Chondrocyte (in vitro differentiated cells): Measurements from ENCODE around the gene VPREB3. TPM values are rescaled to one million over a fixed set of nuclear protein-coding genes. Genes with fewer than 3 reads are reported as not detected.
A peak's percentile ranks its signal among the peaks of the same experiment; 100 is the strongest.

Experiments
- DNase-seq: peaks from one replicate; pipeline ENCODE4 v3.0.0; 2021; ENCODE audit warnings: mixed read lengths, low spot score
- H3K27ac Mint-ChIP-seq: one replicate; pipeline ENCODE4 v1.8.0; 2021; ENCODE audit warnings: mild to moderate bottlenecking, moderate library complexity, mixed read lengths; ENCODE audit not compliant: unreplicated experiment
- H3K27me3 Mint-ChIP-seq: 2 replicates; pipeline ENCODE4 v1.8.0; 2021; ENCODE audit warnings: low read depth, mixed read lengths
- H3K36me3 Mint-ChIP-seq: 2 replicates; pipeline ENCODE4 v1.8.0; 2021; ENCODE audit warnings: low read depth, mixed read lengths
- H3K4me1 Mint-ChIP-seq: 2 replicates; pipeline ENCODE4 v1.8.0; 2021; ENCODE audit warnings: low read depth, mild to moderate bottlenecking, mixed read lengths
- H3K4me3 Mint-ChIP-seq: one replicate; pipeline ENCODE4 v1.8.0; 2021; ENCODE audit warnings: mild to moderate bottlenecking, moderate library complexity, mixed read lengths; ENCODE audit not compliant: unreplicated experiment
- H3K9me3 Mint-ChIP-seq: 2 replicates; pipeline ENCODE4 v1.8.0; 2021; ENCODE audit warnings: low read depth, mixed read lengths
- total RNA-seq: library from RNA; stranded (reverse); gene quantifications from 3 replicates; pipeline ENCODE4 v1.2.1, GENCODE V29; 2021
- TF ChIP-seq, protein P1 (sequence below): fragments of 200-600 bp; sonication (generic); IDR thresholded peaks from 2 replicates; pipeline ENCODE4 v1.5.0; 2021; ENCODE audit warnings: antibody characterized with exemption, mild to moderate bottlenecking, moderate library complexity

Gene VPREB3
- total RNA-seq, 1 donor from 2014 or later: not detected

DNA sequence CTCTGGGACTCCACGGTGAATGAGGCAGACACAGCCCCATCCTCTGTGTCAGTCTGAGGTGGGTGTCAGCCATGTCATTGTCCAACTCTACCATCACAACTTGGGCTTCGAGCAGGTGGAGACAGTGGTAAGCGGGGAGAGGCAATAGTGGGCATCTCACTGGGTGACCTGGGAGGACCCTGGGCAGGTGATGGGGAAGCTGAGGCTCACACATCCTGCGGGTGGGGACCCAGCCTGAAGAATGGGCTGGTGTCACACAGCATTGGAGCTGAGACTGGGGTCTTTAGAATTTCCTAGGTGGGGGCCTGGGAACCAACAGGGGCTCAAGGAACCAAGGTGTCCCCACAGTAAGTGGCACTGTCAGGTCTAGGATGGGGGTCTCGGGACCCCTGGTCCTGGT is 25.5 kb upstream of the VPREB3 start:
- no peak for DNase-seq
- Mint-ChIP-seq H3K27me3 (no peaks in the 10 kb centered on the region), H3K4me1 (peaks cover 62% of the 10 kb centered on the region), H3K9me3 (no peaks in the 10 kb centered on the region), H3K4me3 (no peak overlapping the region), H3K27ac (peak overlapping the region; percentile 5), H3K36me3 (peaks cover 3% of the 10 kb centered on the region)
- TF ChIP-seq, protein P1, sequence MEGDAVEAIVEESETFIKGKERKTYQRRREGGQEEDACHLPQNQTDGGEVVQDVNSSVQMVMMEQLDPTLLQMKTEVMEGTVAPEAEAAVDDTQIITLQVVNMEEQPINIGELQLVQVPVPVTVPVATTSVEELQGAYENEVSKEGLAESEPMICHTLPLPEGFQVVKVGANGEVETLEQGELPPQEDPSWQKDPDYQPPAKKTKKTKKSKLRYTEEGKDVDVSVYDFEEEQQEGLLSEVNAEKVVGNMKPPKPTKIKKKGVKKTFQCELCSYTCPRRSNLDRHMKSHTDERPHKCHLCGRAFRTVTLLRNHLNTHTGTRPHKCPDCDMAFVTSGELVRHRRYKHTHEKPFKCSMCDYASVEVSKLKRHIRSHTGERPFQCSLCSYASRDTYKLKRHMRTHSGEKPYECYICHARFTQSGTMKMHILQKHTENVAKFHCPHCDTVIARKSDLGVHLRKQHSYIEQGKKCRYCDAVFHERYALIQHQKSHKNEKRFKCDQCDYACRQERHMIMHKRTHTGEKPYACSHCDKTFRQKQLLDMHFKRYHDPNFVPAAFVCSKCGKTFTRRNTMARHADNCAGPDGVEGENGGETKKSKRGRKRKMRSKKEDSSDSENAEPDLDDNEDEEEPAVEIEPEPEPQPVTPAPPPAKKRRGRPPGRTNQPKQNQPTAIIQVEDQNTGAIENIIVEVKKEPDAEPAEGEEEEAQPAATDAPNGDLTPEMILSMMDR: no peak

DNA sequence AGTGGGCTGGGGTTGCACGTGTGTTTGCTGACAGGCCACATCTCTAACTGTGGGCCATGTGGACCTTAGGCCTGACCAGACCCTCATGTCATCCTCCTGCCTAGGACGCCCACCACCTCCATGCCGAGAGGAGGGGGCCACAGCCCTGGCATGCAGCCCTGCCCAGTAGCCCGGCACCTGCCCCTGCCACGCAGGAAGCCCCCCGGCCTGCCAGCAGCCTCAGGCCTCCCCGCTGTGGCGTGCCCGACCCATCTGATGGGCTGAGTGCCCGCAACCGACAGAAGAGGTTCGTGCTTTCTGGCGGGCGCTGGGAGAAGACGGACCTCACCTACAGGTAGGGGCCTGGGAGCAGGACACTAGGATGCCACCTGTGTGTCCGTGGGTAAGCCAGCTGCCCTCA is 24.9 kb upstream of the VPREB3 start:
- Mint-ChIP-seq H3K27me3 (no peaks in the 10 kb centered on the region), H3K4me1 (peaks cover 63% of the 10 kb centered on the region), H3K27ac (no peak overlapping the region), H3K36me3 (peaks cover 3% of the 10 kb centered on the region), H3K9me3 (no peaks in the 10 kb centered on the region), H3K4me3 (no peak overlapping the region)
- TF ChIP-seq, protein P1: no peak
- DNase-seq: no peak

DNA sequence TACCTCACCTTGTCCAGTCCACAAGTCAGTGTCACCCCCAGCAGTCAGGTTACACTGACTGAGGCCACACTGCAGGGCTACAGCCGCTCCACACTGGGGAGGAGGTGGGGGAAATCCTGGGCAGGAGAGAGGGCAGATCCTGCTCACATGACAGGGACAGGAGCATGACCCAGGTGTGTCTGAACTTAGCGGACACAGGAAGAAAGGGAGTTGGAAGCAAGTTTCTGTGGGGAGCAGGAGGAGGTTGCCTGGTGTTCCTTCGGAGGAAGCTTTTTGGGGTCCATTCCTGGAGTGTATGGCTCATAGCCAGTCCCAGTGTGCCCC is 24.3 kb upstream of the VPREB3 start:
- Mint-ChIP-seq H3K27me3 (no peaks in the 10 kb centered on the region), H3K9me3 (no peaks in the 10 kb centered on the region), H3K4me1 (peaks cover 63% of the 10 kb centered on the region), H3K36me3 (peaks cover 3% of the 10 kb centered on the region), H3K27ac (no peak overlapping the region), H3K4me3 (no peak overlapping the region)
- TF ChIP-seq, protein P1: no peak
- no peak for DNase-seq

DNA sequence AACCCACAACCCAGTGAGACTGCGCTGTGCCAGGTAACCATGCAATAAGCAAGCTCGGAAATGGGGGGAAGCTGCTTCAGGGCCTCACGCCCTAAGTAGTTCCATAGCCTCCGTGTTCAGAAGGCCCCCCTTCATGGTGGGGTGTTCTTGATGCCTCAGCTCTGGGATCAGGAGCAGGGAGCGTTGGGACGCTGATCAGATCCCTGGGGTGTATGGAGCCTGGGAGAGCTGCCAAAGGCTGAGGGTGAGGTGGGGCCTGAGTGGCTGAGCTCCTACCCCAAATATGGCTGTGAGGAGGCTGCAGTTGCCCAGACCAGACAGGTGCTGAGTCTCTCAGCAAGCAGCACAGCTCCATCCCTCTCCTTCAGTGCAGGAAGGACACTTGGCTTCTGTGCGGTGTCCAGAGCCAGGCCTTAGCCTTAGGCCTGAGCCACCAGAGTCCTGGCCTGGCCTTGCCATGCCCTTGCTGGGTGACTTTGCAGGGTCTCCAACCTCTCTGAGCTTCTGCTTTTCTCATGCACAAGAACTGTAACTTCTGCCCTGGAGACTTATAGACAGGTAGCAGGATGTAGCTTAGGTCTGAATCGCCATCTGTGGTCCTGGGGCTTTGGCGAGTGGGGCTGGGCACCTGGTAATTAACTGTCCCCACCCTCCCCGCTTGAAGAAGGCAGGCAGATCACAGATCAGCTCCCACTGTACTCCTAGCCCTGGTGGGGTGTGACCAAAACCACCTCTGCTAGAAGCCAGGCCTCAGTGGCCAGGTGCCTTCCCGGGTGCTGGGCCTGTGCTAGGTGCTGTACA is 23.8 kb upstream of the VPREB3 start:
- TF ChIP-seq, protein P1: no peak
- Mint-ChIP-seq H3K4me1 (peaks cover 66% of the 10 kb centered on the region), H3K9me3 (no peaks in the 10 kb centered on the region), H3K27ac (no peak overlapping the region), H3K27me3 (no peaks in the 10 kb centered on the region), H3K4me3 (no peak overlapping the region), H3K36me3 (peaks cover 3% of the 10 kb centered on the region)
- no peak for DNase-seq

DNA sequence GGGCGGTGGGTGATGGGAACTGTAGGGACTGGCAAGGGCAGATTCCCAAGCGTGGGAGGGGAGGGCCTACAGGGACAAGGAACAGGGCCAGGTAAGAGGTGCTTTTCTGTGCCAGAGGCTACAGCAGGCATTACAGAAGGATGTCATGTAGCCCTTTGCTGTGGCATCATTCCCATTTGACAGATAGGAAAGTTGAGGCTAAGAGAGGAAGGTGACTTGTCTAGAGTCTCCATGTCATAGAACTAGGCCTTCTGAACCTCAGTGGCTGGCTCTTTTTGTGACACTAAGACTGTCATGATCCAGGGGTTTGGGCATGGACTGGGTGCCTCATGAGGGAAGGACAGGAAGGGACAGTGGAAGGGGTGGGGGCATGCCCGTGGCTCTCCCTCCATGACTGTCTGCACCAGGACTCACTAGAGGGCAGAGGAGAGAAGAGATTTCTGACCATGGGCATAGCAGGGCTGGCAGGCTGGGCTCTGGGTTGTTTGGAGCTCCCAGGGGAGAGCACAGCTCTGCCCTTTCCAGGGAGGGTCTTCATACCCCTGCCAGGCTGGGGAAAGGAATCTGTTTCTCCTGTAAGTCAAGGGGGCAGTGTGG is 21.7 kb upstream of the VPREB3 start:
- DNase-seq: no peak
- TF ChIP-seq, protein P1: peak; percentile 35
- no peak overlapping the region for H3K4me3 Mint-ChIP-seq
- H3K36me3 Mint-ChIP-seq: peaks cover 3% of the 10 kb centered on the region
- peaks cover 61% of the 10 kb centered on the region for H3K4me1 Mint-ChIP-seq
- H3K27ac Mint-ChIP-seq: peak overlapping the region; percentile 37
- H3K9me3 Mint-ChIP-seq: no peaks in the 10 kb centered on the region
- no peaks in the 10 kb centered on the region for H3K27me3 Mint-ChIP-seq
